Stimulated activated CD8-positive, alpha-beta memory T cell treated with anti-CD3 and anti-CD28 coated beads, Interleukin-12 subunit alpha, Interleukin-12 subunit beta, amount 100 ng/mL, for 1 hour (primary cell): ENCODE measurements around the gene TAMALIN.

Source experiments
- DNase-seq: peaks from one replicate; pipeline ENCODE4 v3.0.0-alpha.2; 2020; ENCODE audit warnings: low read depth

The TAMALIN gene

DNA sequence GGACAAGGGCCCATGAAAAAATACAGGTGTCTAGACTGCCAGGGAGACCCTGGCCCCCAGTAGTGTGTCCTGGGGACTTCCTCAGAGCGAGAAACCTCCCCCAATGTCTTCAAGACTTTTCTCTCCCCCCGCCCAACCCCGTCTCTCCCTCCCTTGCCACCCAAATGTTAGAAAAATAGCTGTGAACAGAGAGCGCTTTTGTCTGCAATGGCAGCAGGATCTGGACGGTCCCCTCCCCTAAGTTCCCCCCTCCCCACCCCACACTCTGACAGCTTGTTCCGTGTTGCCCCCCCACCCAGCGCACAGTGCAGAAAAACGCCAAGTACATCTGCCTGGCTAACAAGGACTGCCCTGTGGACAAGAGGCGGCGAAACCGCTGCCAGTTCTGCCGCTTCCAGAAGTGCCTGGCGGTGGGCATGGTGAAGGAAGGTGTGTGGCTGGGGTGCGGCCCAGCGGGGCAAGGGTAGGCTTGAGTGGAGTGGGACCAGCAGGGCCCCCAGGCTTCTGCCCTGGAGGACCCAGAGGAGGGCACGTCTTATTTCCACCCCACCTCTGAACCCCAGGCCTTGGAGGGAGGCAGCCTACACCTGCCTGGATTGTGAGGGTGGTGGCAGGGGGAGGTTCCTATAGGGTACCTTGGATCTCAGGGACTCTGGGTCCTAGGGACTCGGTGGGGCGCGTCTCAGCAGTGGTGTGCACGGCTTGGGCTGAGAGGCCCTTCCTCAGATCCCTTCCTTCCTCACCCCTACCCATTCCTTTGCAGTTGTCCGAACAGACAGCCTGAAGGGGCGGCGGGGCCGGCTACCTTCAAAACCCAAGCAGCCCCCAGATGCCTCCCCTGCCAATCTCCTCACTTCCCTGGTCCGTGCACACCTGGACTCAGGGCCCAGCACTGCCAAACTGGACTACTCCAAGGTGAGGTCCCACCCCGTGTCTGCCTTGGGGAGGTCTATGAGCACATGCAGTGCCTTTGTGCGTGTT lies 49.3 kb downstream of the TAMALIN start:
- peak; percentile 35 for DNase-seq

DNA sequence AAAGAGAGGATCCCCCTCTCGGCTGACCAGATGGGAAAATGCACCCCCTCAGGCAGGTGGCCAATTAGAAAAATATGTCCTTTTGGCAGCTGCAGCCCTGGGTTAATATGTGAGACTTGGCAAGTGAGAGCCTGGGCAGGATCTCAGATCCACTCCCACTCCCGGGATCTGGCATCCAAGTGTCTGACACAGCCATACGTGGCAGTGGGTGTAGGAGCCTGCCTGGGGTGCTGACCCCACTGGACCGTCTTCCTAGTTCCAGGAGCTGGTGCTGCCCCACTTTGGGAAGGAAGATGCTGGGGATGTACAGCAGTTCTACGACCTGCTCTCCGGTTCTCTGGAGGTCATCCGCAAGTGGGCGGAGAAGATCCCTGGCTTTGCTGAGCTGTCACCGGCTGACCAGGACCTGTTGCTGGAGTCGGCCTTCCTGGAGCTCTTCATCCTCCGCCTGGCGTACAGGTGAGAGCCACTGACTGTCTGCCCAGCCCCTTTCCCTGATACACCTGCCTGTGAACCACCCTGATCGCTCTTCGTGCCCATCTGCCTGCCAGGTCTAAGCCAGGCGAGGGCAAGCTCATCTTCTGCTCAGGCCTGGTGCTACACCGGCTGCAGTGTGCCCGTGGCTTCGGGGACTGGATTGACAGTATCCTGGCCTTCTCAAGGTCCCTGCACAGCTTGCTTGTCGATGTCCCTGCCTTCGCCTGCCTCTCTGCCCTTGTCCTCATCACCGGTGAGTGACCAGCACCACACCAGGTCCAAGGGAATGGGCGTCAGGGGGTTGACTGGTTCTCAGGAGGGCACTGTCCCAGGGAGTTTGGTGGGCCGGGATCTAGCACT lies 50.3 kb downstream of the TAMALIN start:
- DNase-seq, result no peak

DNA sequence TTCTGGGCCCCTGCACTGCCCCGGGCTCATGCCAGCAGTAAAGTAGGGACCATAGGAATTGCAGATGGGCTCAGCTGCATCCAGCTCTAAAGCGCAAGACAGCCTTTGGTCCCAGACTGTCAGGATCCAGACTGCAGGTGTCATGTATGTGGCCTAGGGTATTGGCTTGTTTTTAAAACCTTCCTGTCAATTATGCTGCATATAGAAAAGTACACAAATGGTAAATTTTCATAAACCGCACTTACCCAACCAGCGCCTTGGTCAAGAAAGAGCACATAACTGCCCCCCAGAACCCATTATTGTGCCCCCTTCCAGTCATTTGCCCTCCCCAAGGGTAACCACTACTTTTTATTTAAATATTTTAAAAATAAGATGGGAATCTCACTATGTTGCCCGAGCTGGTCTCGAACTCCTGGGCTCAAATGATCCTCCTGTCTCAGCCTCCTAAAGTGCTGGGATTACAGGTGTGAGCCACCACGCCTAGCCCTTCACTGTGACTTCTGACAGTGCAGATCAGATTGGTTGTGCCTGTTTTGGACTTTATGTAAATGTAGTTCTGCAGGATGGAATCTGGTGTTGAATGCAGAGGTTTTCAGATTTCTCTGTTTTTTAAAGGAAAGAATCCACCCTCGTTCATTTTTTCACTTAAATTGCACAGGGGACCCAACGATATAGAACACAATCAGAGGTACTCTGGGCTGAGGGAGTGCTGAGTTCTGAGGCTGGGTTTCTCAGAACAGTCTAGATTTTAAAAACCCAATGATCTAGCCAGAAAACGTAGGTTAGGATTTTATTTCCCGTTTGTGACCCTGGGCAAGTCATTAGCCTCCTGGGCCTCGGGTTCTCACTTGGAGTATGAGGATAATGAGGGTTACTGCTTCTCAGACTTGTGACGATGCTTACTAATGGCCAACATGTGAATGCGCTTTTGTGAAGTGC lies 51.2 kb downstream of the TAMALIN start:
- DNase-seq, result no peak

DNA sequence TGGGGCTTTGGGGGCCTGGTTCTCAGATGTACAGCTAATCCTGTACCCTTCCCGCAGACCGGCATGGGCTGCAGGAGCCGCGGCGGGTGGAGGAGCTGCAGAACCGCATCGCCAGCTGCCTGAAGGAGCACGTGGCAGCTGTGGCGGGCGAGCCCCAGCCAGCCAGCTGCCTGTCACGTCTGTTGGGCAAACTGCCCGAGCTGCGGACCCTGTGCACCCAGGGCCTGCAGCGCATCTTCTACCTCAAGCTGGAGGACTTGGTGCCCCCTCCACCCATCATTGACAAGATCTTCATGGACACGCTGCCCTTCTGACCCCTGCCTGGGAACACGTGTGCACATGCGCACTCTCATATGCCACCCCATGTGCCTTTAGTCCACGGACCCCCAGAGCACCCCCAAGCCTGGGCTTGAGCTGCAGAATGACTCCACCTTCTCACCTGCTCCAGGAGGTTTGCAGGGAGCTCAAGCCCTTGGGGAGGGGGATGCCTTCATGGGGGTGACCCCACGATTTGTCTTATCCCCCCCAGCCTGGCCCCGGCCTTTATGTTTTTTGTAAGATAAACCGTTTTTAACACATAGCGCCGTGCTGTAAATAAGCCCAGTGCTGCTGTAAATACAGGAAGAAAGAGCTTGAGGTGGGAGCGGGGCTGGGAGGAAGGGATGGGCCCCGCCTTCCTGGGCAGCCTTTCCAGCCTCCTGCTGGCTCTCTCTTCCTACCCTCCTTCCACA lies 52.0 kb downstream of the TAMALIN start:
- DNase-seq, result peak; percentile 27

DNA sequence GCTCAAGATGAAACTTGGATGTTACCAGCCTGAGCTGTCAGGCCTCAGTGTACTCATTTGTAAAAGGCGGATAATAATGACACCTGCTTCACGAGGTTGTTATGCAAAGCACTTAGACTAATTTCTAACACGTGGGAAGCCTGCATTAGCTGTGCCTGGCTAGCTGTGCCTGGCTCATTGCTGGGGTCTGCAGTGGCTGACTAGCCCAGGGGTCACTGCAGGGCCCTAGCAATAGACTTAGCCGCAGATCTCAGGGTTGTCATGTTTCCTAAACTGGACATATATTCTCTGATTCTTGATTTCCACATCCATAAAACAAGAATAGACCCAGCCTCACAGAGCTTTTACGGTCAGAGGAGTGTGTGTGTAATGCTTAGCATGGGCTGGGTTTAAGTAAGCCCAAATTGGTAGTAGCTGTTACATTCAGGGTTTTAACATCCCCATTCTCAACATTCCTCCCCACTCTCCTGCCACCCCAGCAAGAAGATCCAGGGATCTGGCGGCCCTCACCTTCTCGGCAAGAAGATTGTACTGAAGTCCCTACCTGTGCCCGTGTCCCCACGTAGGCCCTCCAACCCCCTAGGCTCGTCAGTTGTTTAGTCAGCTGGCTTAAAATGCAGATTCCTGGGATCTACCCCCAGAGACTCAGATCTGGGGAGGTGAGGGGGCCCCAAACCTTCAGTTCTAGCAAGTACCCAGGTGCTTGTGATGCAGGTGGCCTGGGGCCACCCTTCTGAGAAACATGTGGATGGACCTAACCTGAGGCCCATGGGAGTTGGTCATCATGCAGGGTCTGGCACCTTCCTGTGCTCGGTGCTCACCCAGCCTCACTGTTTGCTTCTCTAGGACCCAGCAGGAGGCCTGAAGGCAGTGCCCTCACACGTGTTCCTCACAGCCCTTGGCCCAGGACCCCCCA lies 53.1 kb downstream of the TAMALIN start:
- DNase-seq, result peak; percentile 69

DNA sequence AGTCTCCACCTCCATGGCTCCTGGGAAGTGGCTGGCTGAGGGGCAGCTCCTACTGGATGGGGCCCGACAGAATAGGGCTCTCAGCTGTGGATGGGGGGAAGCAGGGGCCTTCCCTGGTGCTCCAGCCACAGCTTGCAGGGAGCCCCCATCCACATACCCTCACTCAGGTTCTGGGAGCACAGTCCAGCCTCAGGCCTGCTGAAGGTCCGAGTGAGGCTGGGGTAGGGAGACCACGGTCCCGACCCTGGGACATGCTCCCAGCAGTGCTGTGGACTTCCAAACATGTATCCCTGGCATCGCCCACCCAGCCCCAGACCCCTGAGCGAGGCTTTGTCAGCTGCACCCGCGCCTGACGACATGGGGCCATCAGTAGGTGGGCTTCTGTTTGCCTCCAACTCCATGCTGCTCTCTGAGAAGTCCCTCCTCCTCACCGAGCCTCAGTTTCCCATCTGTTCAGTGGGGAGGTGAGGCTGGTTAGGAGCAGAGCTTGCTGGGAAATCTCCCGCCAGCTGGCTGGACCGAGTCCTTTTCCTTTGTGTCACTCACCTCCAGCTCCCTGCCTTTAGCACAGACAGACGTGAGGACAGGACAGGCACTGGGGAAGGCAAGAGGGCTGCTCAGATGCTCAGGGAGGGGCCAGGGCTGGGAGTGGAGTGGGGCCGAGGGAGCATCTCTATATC lies 53.9 kb downstream of the TAMALIN start:
- DNase-seq, result peak; percentile 50

DNA sequence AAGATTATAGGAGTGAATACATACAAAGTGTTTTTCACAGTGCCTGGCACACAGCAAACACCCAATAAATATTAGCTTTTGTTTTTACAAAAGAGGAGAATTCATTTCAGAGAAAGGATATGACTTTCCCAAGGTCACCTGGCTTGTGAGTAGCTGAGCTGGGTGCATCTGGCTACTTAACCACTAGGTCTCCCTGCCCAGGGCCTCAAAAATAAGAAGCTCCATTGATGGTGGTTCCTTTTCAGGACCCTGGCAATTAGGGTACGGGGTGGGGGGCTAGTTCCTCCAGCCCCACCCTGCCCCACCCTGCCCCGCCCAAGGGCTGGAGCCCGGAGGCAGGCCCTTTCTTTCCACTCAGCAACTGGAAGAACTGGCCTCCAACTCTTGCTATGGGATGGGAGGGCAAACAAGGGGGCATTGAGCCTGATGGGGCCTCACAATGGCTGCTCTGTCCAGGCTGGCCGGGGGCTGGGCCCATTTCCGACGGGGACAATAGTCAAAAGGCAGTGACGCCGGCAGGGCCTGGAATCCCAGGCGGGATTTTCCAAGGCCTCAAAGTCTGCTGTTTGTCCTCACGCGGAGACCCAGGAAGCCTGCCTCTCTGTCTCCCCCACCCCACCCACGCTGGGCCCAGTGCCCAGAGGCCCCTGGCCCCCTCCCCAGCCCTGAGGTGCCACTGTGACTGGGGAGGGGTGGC lies 54.9 kb downstream of the TAMALIN start:
- no peak for DNase-seq

DNA sequence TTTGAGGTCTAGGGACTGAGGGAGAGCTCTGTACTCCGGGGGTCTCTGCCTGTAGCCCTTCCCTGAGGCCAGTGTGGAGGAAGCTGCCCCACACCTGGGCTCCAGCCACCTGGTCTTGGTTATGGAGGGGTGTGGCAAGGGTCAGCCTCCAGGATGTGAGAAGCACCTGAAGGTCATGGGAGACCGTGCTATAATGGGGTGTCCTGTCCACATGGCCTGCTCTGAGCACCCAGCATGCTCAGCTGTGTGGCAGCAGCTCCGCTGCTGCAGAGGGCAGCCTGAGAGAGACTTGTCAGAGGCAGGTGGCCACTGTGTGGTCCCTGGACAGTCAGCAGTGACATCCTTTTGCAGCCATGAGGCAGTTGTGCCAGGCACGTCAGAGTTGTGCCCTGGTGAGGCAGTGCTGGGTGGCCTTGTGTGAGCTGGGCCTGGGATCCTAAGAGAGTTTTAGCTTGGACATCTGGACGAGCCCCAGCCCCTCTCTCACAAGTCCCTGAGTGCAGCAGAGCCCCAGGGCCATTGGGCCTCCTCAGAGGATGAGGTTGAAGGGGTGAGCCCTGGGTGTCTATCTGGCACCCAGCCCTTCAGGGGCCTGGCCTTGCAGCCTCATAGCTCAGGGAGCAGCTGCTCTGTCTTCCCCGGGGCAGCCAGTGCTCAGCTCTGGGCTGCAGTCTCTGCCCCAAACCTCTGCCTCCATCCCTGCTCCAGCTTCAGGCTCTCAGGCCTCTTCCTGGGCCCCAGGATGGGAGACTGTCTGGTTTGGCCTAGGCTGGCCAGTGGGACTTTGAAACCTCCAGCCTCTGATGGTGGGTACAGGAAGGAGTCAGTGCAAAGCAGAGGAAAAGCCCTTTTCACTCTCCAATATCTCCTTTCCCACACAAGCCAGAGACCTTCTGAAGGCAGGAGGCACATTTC lies 55.7 kb downstream of the TAMALIN start:
- DNase-seq, result no peak

DNA sequence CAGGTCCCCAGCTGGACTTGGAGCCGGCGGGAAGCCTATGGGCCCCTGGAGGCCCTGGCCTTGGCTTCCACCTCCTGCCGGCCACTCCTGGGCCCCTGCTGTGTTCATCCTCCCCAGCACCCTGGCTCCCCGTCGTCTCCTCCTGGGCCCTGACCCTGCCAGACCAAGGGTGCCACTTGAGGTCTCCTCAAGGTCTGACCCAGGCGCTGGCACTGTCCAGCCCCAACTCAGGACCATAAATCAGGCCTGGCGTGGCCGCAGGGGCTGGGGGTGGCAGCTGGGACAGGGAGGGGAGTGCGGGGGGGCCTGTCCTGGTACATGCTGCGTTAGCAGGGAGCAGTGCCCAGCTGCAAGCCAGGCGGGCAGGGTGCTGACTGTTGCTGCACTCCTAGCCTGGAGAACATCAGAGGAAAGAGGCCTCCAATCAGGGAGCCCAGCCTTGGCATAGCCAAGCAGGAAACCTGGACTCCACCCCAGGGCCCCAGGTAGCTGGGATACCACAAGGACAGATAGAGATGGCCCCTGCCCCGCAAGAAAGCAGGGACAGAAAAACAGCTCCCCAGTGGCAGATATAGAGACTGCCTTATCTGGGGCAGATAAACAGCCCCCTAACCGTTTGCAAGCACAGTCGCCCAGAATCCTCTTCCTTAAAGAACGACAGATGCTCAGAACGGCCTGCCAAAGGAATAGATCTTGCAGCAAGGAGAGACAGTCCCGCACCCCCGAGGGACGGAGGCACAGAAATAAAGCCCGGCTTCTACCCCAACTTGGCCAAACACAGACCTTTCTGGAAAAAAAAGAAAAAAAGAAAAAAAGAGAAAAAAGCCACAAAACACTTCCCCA lies 56.6 kb downstream of the TAMALIN start:
- DNase-seq, result no peak

DNA sequence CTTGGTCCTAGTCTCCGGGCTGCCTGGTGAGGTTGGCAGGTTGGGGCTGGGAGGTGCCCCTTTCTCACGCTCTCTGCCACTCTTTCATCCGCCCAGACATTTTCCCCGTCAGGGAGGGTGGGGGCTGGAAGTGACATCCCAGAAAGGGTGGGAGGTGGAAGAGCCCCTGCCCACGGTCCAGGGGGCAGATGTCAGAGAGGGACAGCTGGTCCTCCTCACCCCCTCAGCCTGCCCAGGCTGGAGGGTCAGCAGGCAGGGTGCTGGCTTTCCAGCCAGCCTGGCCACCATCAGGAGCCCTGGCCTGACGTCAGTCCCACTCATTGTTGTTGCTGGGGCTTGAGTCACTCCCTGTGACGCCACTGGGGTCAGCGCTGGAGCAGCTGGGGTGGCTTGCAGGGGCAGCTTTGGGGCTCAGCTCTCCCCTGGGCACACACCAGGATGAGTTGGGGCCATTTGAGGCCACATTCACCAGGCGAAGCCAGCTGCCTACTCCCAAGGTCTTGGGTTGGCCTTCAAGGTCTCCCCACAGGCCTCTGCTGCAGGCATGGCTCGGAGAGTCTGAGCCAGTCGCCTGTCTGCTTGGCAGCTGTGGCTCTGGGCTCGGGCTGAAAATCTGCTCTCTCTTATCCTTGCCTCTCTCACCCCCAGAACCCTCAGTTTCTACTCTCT lies 57.4 kb downstream of the TAMALIN start:
- no peak for DNase-seq
